ENCODE measurements around the gene ENPP3. TPM values are rescaled to one million over a fixed set of nuclear protein-coding genes. Genes with fewer than 3 reads are reported as not detected.

The ENPP3 gene
- total RNA-seq, 1 donor from 2014 or later, result under 0.01 TPM

Other genes starting within 250 kb of the ENPP3 start
- not detected in 2 replicates for gene ARG1, start 64.1 kb upstream of the ENPP3 start, total RNA-seq
- 30.3 and 37.4 TPM in 2 replicates for gene MED23, start 9.1 kb upstream of the ENPP3 start, total RNA-seq
- gene OR2A4, start 64.1 kb downstream of the ENPP3 start, total RNA-seq, result not detected in 2 replicates
- not detected in 2 replicates for gene CTAGE9, start 73.7 kb downstream of the ENPP3 start, total RNA-seq
- 2.5 and 2.6 TPM in 2 replicates for gene ENPP1, start 170.7 kb downstream of the ENPP3 start, total RNA-seq

All from pulmonary artery endothelial cell (primary cell).